K562 (cell line): ENCODE data around the gene S100A8. TPM values are rescaled to one million over a fixed set of nuclear protein-coding genes. Genes with fewer than 3 reads are reported as not detected.
A peak's percentile ranks its signal among the peaks of the same experiment; 100 is the strongest.

Experiments
- ATF1 ChIP-seq, 2 experiments: fragments of 450-650 bp in 1 of 2; IDR thresholded peaks; 2 replicates each; pipeline ENCODE4 v1.6.1; 2016; ENCODE audit warnings: missing compliant biosample characterization in 1 of 2, missing genetic modification characterization in 1 of 2
- CBFA2T3 ChIP-seq: fragments of 450-650 bp; IDR thresholded peaks from 2 replicates; pipeline ENCODE4 v1.6.1; 2017
- CTBP1 ChIP-seq: fragments of 450-650 bp; IDR thresholded peaks from 2 replicates; pipeline ENCODE4 v1.6.1; 2016; ENCODE audit warnings: borderline replicate concordance
- ETS2 ChIP-seq: IDR thresholded peaks from 2 replicates; pipeline ENCODE4 v1.6.1; 2016; ENCODE audit warnings: borderline replicate concordance, missing genetic modification characterization, mild to moderate bottlenecking, moderate library complexity, missing compliant biosample characterization; ENCODE audit not compliant: poor library complexity, severe bottlenecking
- ILF3 ChIP-seq: fragments of 450-650 bp; IDR thresholded peaks from 2 replicates; pipeline ENCODE4 v1.6.1; 2018; ENCODE audit warnings: antibody characterized with exemption, mild to moderate bottlenecking, moderate library complexity, borderline replicate concordance
- ILK ChIP-seq: fragments of 450-650 bp; IDR thresholded peaks from 2 replicates; pipeline ENCODE4 v1.6.1; 2016; ENCODE audit warnings: missing genetic modification characterization, low read depth, mild to moderate bottlenecking, missing compliant biosample characterization, moderate library complexity, borderline replicate concordance
- JUN ChIP-seq, 2 experiments: sonication (generic) in 1 of 2; formaldehyde crosslinking in 1 of 2; IDR thresholded peaks; 2 replicates each; pipeline versions ENCODE4 v1.6.1 to v1.8.0; 2012 to 2022; ENCODE audit warnings: borderline replicate concordance in 2 of 2, mild to moderate bottlenecking in 2 of 2, improper control_type of control experiment in 1 of 2, low read depth in 1 of 2, low read length in 1 of 2, missing genetic modification reagents in 1 of 2
- MCM7 ChIP-seq, 2 experiments: fragments of 450-650 bp; IDR thresholded peaks; 2 replicates each; pipeline ENCODE4 v1.6.1; 2016 to 2018
- MECOM ChIP-seq: fragments of 250-450 bp; sonication (Bioruptor Pico); IDR thresholded peaks from 2 replicates; pipeline ENCODE4 v1.8.0; 2022; ENCODE audit warnings: inconsistent platforms
- MYC ChIP-seq, 2 experiments: fragments of 250-450 bp in 1 of 2; sonication (Bioruptor Pico) in 1 of 2; IDR thresholded peaks; 2 replicates each; pipeline versions ENCODE4 v1.5.1 to v1.6.1; 2012 to 2021; ENCODE audit warnings: low read depth in 2 of 2, borderline replicate concordance in 1 of 2, improper control_type of control experiment in 1 of 2, low read length in 1 of 2, mild to moderate bottlenecking in 1 of 2, moderate library complexity in 1 of 2
- PML ChIP-seq: IDR thresholded peaks from 2 replicates; pipeline ENCODE4 v1.6.1; 2012; ENCODE audit warnings: low read length, inconsistent platforms
- RCOR1 ChIP-seq, 2 experiments: IDR thresholded peaks; 2 replicates each; pipeline ENCODE4 v1.6.1; 2012; ENCODE audit warnings: low read depth in 2 of 2, low read length in 2 of 2, borderline replicate concordance in 1 of 2, improper control_type of control experiment in 1 of 2
- SOX6 ChIP-seq: fragments of 450-650 bp; IDR thresholded peaks from 2 replicates; pipeline ENCODE4 v1.6.1; 2014; ENCODE audit warnings: mild to moderate bottlenecking
- TEAD1 ChIP-seq, 2 experiments: fragments of 450-650 bp in 1 of 2; sonication (generic) in 1 of 2; formaldehyde crosslinking; IDR thresholded peaks; 2 replicates each; pipeline versions ENCODE4 v1.4.0 to v1.8.0; 2020 to 2022; ENCODE audit warnings: mild to moderate bottlenecking in 2 of 2, missing genetic modification reagents in 1 of 2
- ZNF12 ChIP-seq: sonication (generic); formaldehyde crosslinking; IDR thresholded peaks from 2 replicates; pipeline ENCODE4 v1.4.0; 2020; ENCODE audit warnings: mild to moderate bottlenecking, missing genetic modification reagents
- ZNF133 ChIP-seq: fragments of 250-450 bp; sonication (Bioruptor Pico); IDR thresholded peaks from 2 replicates; pipeline ENCODE4 v1.4.0; 2020; ENCODE audit warnings: mild to moderate bottlenecking
- ZNF23 ChIP-seq: fragments of 250-450 bp; sonication (Bioruptor Pico); IDR thresholded peaks from 2 replicates; pipeline ENCODE4 v1.4.0; 2020; ENCODE audit warnings: mild to moderate bottlenecking
- ZNF324 ChIP-seq: fragments of 250-450 bp; sonication (Bioruptor Pico); IDR thresholded peaks from 2 replicates; pipeline ENCODE4 v1.4.0; 2020; ENCODE audit warnings: mild to moderate bottlenecking
- ZNF644 ChIP-seq: fragments of 200-800 bp; sonication (Bioruptor generic); IDR thresholded peaks from 2 replicates; pipeline ENCODE4 v1.6.1; 2016; ENCODE audit warnings: low read depth, missing genetic modification characterization, missing compliant biosample characterization
- polyA plus RNA-seq, 8 experiments: library from polyadenylated mRNA; depleted of rRNA in 4 of 8; stranded (reverse) in 5 of 8; unstranded in 3 of 8; fragments of >200 nt; fragmentation: Nextera tagmentation in 2 of 8; fragmentation: Illumina TruSeq in 1 of 8; extraction: Ambion mirVana in 2 of 8; extraction: Trizol in 1 of 8; gene quantifications; 2 replicates each; pipeline versions ENCODE4 v1.2.1 to v1.2.3, GENCODE V29; 2011 to 2014; ENCODE audit warnings: inconsistent platforms in 1 of 8, missing spikeins in 1 of 8
- total RNA-seq, 7 experiments: library from RNA; depleted of rRNA in 6 of 7; stranded (reverse); fragments of >200 nt in 6 of 7; fragmentation: Illumina TruSeq in 2 of 7; extraction: Trizol in 2 of 7; gene quantifications; 2 replicates each; pipeline versions ENCODE4 v1.2.1 to v1.2.3, GENCODE V29; 2011 to 2021; ENCODE audit warnings: low replicate concordance in 1 of 7
- TF ChIP-seq, protein P1 (sequence below), 2 experiments: fragments of 450-650 bp in 1 of 2; sonication (generic) in 1 of 2; formaldehyde crosslinking in 1 of 2; IDR thresholded peaks in 1 of 2; conservative IDR thresholded peaks in 1 of 2; 2 replicates each; pipeline versions ENCODE4 v1.6.1 to v1.8.1; 2016 to 2023; ENCODE audit warnings: mild to moderate bottlenecking in 2 of 2, moderate library complexity in 2 of 2, inconsistent platforms in 1 of 2, missing genetic modification reagents in 1 of 2
- TF ChIP-seq, protein P2 (sequence below): fragments of 250-450 bp; sonication (Bioruptor Pico); IDR thresholded peaks from 2 replicates; pipeline ENCODE4 v1.5.0; 2021; ENCODE audit warnings: mild to moderate bottlenecking, borderline replicate concordance
- TF ChIP-seq, protein P3 (sequence below): fragments of 250-450 bp; sonication (Bioruptor Pico); IDR thresholded peaks from 2 replicates; pipeline ENCODE4 v1.5.0; 2021

The S100A8 gene
- total and polyA plus RNA-seq, 9 of the 15 experiments (the other 6 are each of a cell fraction or from before 2014, with no cell fraction given): 0.15 to 0.60 TPM; not detected in 7

DNA sequence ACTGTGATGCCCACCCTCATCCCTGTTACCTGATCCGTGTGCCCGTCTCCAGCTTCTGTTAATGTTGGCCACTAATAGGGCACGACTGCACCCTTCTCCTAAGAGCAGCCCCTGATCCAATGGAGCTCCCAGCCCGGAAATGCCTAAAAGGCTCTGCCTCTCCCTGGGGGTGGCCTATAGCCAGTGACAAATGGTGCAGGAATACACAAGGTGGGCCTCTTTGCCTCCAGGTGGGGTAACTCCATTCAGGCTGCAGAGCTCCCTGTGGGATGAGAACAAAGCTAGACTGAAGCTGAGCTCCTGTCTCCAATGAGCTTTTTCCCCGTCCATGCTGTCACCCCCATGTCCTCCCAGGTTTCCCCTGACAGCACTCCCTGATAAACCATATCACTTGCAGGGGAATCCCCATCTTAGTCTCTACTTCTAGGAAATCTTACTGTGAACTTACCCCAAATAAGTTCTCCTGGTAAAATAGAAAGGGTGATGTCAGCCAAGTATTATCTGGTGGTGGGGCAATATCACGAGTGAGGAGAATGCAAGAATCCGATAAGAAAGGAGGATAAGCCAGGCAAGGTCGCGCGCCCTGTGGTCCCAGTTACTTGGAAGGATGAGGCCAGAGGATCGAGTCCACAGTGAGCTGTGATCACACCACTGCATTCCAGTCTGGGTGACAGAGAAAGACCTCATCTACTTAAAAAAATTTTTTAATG is 44.0 kb upstream of the S100A8 start (continued):
- TF ChIP-seq, protein P1, sequence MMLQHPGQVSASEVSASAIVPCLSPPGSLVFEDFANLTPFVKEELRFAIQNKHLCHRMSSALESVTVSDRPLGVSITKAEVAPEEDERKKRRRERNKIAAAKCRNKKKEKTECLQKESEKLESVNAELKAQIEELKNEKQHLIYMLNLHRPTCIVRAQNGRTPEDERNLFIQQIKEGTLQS (IDR thresholded peaks at IDR 0.05): peak; percentile 88
- TF ChIP-seq, protein P1 (CRISPR knock-in tag; conservative IDR thresholded peaks at IDR 0.05): no peak
- TF ChIP-seq ILF3: no peak
- no peak for TF ChIP-seq ZNF23
- peak; percentile 45 to 86; a peak in 3 of 4 replicates for TF ChIP-seq RCOR1 (IDR thresholded peaks at IDR 0.05; ENCODE audit: borderline replicate concordance in 1 of 2, low read depth in 2 of 2, low read length in 2 of 2)
- TF ChIP-seq, protein P2, sequence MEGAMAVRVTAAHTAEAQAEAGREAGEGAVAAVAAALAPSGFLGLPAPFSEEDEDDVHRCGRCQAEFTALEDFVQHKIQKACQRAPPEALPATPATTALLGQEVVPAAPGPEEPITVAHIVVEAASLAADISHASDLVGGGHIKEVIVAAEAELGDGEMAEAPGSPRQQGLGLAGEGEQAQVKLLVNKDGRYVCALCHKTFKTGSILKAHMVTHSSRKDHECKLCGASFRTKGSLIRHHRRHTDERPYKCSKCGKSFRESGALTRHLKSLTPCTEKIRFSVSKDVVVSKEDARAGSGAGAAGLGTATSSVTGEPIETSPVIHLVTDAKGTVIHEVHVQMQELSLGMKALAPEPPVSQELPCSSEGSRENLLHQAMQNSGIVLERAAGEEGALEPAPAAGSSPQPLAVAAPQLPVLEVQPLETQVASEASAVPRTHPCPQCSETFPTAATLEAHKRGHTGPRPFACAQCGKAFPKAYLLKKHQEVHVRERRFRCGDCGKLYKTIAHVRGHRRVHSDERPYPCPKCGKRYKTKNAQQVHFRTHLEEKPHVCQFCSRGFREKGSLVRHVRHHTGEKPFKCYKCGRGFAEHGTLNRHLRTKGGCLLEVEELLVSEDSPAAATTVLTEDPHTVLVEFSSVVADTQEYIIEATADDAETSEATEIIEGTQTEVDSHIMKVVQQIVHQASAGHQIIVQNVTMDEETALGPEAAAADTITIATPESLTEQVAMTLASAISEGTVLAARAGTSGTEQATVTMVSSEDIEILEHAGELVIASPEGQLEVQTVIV (CRISPR knock-in tag): no peak
- TF ChIP-seq ETS2: no peak
- 0 out of 2 replicates have a peak, but pooled peaks have one; percentile 11 for TF ChIP-seq MYC (IDR thresholded peaks at IDR 0.05; ENCODE audit: low read depth, low read length)
- TF ChIP-seq MYC (CRISPR knock-in tag; IDR thresholded peaks at IDR 0.05; ENCODE audit: borderline replicate concordance, low read depth): no peak
- TF ChIP-seq JUN (IDR thresholded peaks at IDR 0.05; ENCODE audit: borderline replicate concordance, low read depth, low read length): peak; percentile 82
- no peak for TF ChIP-seq JUN (CRISPR knock-in tag; IDR thresholded peaks at IDR 0.05; ENCODE audit: borderline replicate concordance)
- TF ChIP-seq ZNF12 (CRISPR knock-in tag): no peak
- TF ChIP-seq MECOM (CRISPR knock-in tag): no peak
- peak; percentile 25; the same call in 1 of the 2 replicates for TF ChIP-seq PML
- no peak for TF ChIP-seq ATF1 (CRISPR knock-in tag; IDR thresholded peaks at IDR 0.05)
- TF ChIP-seq ATF1 (tag; IDR thresholded peaks at IDR 0.05): 0 out of 2 replicates have a peak, but pooled peaks have one; percentile 22
- peak; percentile 38 to 77; a peak in 2 of 4 replicates for TF ChIP-seq TEAD1 (CRISPR knock-in tag; IDR thresholded peaks at IDR 0.05)
- TF ChIP-seq ZNF324: no peak
- peak; percentile 79 for TF ChIP-seq CBFA2T3
- TF ChIP-seq ZNF133 (CRISPR knock-in tag): no peak
- TF ChIP-seq, protein P3, sequence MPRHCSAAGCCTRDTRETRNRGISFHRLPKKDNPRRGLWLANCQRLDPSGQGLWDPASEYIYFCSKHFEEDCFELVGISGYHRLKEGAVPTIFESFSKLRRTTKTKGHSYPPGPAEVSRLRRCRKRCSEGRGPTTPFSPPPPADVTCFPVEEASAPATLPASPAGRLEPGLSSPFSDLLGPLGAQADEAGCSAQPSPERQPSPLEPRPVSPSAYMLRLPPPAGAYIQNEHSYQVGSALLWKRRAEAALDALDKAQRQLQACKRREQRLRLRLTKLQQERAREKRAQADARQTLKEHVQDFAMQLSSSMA (CRISPR knock-in tag): no peak
- TF ChIP-seq CTBP1: peak; percentile 95
- no peak for TF ChIP-seq ZNF644 (tag)
- TF ChIP-seq ILK: no peak
- TF ChIP-seq MCM7 (IDR thresholded peaks at IDR 0.05): no peak
- peak; percentile 91 for TF ChIP-seq SOX6
